ENCODE results near the gene DEPDC7.
"Not testable (repeated sequence)": the region's sequence is repeated elsewhere in the genome, so short reads cannot be mapped to it uniquely, and the experiment has no call there.

Gene DEPDC7

DNA sequence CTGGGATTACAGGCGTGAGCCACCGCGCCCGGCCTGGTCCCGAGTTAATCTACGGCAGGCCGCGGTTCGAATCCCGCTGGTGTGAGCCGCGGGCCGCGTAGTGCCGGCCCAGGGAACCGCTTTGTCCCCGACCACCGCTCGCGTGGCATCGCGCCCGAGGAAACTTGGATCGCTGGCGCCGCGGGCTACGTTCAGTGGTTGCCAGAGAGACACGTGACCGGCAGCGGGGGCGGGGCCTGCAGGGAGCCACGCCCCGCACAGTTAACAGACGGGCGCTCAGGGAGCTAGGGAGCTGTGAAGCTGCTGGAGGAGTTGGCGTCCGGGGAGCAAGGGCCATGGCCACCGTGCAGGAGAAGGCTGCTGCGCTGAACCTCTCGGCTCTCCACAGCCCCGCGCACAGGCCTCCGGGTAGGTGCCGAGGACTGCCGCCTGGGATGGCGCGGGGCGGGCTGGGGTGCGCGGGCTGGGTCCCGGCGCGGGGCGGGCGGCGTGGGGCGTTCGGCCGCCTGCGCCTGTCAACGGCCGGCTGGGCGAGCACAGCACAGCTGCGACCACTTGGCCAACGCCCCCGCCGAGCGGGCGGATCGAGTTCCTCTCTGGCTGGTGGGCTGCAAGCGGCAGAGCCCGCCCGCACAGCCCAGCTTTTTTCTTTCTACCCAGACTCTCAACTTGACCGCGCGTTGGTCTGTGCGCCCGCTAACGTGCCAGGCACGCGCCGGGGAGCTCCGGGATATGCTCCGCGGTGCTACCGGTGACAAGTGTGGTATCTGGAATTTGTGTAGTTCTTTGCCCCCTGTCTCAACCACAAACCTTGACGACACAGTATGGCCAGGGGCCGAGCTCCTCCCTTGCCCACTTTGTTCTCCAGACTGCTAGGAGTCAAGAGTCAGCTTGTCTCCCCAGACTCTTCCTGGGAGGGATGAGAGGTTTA lies at the start of gene DEPDC7:
Gene DEPDC7 (plus strand): TSS at position 258 of the 931 bp plus-strand sequence. CDS start 78 bp downstream, at position 336.
- Histone ChIP-seq H3K9me3 (ENCODE audit: low read depth, low read length) (no peaks in the 10 kb centered on the region), H3K4me3 (peak within 1 kb of the TSS; percentile 79), H3K27ac (no peak within 1 kb of the TSS), H3K36me3 (ENCODE audit: insufficient read depth, low read length) (no peaks in the 10 kb centered on the region), H3K9ac (ENCODE audit: insufficient read length) (peak within 1 kb of the TSS; percentile 35)
- no peak for TF ChIP-seq FOXP2 (optimal IDR thresholded peaks at IDR 0.05; ENCODE audit: control extremely low read depth, extremely low read length, insufficient read depth)
- TF ChIP-seq EZH2 (IDR thresholded peaks at IDR 0.05): no peak
- TF ChIP-seq POLR2AphosphoS5 (IDR thresholded peaks at IDR 0.05; ENCODE audit: borderline replicate concordance, low read depth, low read length): peak; percentile 56; the same call in 1 of the 2 replicates
- no peak for DNase-seq (ENCODE audit: low read depth, low spot score)

DNA sequence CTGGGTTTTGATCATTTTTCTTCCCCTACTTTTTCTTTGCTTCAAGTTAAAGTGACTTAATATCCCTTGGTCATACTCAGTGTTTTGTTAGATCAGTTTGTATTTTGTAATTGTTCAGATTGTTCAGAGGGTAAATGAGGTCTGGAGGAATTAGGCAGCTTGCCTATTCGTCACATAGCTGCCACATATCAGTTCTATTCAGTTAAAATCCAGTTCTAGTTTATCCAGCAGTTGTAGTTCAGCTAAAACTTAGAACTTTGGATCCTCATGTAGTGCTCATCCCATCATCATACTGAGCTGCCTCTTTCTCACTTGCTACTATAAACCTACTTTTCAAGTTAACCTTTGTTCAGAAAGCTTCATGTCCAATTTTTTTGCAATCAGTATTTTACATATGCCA lies 47.1 kb upstream of the DEPDC7 start:
- DNase-seq (ENCODE audit: low read depth, low spot score): no peak
- no peak overlapping the region for H3K4me3 ChIP-seq
- no peaks in the 10 kb centered on the region for H3K9me3 ChIP-seq (ENCODE audit: low read depth, low read length)
- H3K27ac ChIP-seq: no peak overlapping the region
- H3K9ac ChIP-seq (ENCODE audit: insufficient read length): no peak overlapping the region
- TF ChIP-seq EZH2 (IDR thresholded peaks at IDR 0.05): no peak
- TF ChIP-seq FOXP2 (optimal IDR thresholded peaks at IDR 0.05; ENCODE audit: control extremely low read depth, extremely low read length, insufficient read depth): no peak
- no peak for TF ChIP-seq POLR2AphosphoS5 (IDR thresholded peaks at IDR 0.05; ENCODE audit: borderline replicate concordance, low read depth, low read length)
- 0 out of 2 replicates have a peak, but pooled peaks cover 5% of the 10 kb centered on the region for H3K36me3 ChIP-seq (ENCODE audit: insufficient read depth, low read length)

DNA sequence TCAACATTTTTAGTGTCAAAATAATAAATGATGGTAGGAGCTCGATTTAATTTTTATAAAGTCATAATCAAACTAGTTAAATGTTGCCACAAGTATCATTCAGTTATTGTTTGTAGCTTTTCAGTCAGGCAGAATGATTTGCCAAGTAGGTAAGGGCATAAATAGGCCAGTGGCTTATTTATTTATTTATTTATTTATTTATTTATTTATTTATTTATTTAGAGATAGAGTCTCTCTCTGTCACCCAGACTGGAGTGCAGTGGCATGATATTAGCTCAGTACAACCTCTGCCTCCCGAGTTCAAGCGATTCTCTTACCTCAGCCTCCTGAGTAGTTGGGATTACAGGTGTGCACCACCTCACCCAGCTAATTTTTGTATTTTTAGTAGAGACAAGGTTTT lies 43.4 kb upstream of the DEPDC7 start:
- H3K36me3 ChIP-seq (ENCODE audit: insufficient read depth, low read length); H3K9me3 ChIP-seq (ENCODE audit: low read depth, low read length); H3K4me3 ChIP-seq; DNase-seq (ENCODE audit: low read depth, low spot score); H3K27ac ChIP-seq; H3K9ac ChIP-seq (ENCODE audit: insufficient read length): not testable (repeated sequence)

DNA sequence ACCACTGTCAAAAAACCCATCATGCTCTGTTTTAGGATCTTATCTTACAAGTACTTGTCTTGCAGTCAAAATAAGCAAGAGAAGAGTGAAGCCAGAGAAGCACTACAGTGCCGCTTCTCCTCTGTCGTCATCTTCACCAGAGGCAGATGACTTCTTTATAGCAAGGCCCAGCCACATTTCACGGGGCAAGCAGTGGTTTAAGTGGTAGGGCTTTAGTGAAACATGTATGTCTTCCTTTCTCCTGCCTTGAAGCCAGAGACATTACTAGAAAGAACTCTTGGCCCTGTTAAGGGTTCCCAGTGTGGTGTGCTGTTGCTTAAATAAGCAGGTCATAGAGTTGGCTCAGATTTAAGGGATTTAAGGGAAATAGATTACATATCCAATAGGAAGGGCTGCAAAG lies 42.9 kb upstream of the DEPDC7 start:
- TF ChIP-seq POLR2AphosphoS5 (IDR thresholded peaks at IDR 0.05; ENCODE audit: borderline replicate concordance, low read depth, low read length) (no peak), EZH2 (IDR thresholded peaks at IDR 0.05) (no peak), FOXP2 (optimal IDR thresholded peaks at IDR 0.05; ENCODE audit: control extremely low read depth, extremely low read length, insufficient read depth) (no peak)
- Histone ChIP-seq H3K4me3 (no peak overlapping the region), H3K36me3 (ENCODE audit: insufficient read depth, low read length) (peaks cover 13% of the 10 kb centered on the region; the same call in 1 of the 2 replicates), H3K9ac (ENCODE audit: insufficient read length) (no peak overlapping the region), H3K9me3 (ENCODE audit: low read depth, low read length) (no peaks in the 10 kb centered on the region), H3K27ac (no peak overlapping the region)
- no peak for DNase-seq (ENCODE audit: low read depth, low spot score)

DNA sequence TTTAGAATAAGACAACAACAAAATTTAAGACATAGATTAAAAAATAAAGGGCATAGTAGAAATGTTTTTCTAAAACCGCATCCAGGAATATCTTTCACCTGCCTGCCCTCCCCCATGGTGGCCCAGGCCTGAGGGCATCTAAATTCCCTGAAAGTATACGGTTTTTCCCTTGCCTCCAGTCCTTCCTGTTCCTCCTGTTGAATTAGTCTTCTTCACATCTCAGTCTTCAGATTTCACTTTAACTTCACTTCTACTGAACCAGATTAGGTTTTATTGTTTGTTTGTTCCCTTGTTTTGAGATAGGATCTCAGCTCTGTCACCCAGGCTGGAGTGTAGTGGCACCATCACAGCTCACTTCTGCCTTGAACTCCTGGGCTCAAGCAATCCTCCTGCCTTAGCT lies 33.1 kb upstream of the DEPDC7 start:
- no peaks in the 10 kb centered on the region for H3K9me3 ChIP-seq (ENCODE audit: low read depth, low read length)
- TF ChIP-seq FOXP2 (optimal IDR thresholded peaks at IDR 0.05; ENCODE audit: control extremely low read depth, extremely low read length, insufficient read depth) (no peak), EZH2 (IDR thresholded peaks at IDR 0.05) (no peak), POLR2AphosphoS5 (IDR thresholded peaks at IDR 0.05; ENCODE audit: borderline replicate concordance, low read depth, low read length) (no peak)
- DNase-seq (ENCODE audit: low read depth, low spot score): no peak
- no peak overlapping the region for H3K27ac ChIP-seq
- H3K9ac ChIP-seq (ENCODE audit: insufficient read length): no peak overlapping the region
- no peak overlapping the region for H3K4me3 ChIP-seq
- H3K36me3 ChIP-seq (ENCODE audit: insufficient read depth, low read length): peaks cover 4% of the 10 kb centered on the region; the same call in 1 of the 2 replicates

DNA sequence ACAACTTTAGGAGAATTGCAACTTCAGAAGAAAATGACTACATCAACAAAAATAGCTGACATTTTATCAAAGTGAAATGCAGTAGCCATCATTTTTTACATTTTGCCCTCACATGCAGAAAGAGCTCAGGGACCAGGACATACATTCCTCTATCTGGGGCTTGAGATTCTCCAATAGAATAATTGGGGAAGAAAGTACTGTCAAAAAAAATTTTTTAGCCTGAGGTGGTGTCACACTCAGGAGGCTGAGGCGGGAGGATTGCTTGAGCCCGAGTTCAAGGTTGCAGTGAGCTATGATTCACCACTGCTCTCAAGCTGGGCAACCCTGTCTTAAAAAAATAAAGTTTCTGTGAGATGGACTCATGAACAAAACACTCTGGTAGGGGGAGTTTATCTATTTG lies 32.2 kb upstream of the DEPDC7 start:
- DNase-seq (ENCODE audit: low read depth, low spot score): no peak
- Histone ChIP-seq H3K4me3 (no peak overlapping the region), H3K9ac (ENCODE audit: insufficient read length) (no peak overlapping the region), H3K27ac (no peak overlapping the region), H3K36me3 (ENCODE audit: insufficient read depth, low read length) (no peaks in the 10 kb centered on the region), H3K9me3 (ENCODE audit: low read depth, low read length) (no peaks in the 10 kb centered on the region)
- TF ChIP-seq EZH2 (IDR thresholded peaks at IDR 0.05): no peak
- no peak for TF ChIP-seq FOXP2 (optimal IDR thresholded peaks at IDR 0.05; ENCODE audit: control extremely low read depth, extremely low read length, insufficient read depth)
- TF ChIP-seq POLR2AphosphoS5 (IDR thresholded peaks at IDR 0.05; ENCODE audit: borderline replicate concordance, low read depth, low read length): no peak

DNA sequence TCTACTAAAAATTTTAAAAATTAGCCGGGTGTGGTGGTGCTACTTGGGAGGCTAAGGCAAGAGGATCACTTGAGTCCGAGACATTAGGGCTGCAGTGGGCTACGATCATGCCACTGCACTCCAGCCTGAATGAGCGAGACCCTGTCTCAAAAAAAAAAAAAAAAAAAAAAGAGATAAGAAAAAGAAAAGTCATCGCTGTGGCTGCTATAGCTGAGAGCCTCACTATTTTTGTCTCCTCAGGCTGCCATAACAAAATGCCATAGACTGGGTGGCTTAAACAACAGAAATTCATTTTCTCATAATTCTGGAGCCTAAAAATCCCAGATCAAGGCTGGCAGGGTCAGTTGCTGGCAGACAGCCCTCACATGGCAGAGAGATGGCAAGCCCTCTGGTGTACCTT lies 30.1 kb upstream of the DEPDC7 start:
- no peak overlapping the region for H3K27ac ChIP-seq
- H3K9ac ChIP-seq (ENCODE audit: insufficient read length): no peak overlapping the region
- no peak for DNase-seq (ENCODE audit: low read depth, low spot score)
- no peaks in the 10 kb centered on the region for H3K36me3 ChIP-seq (ENCODE audit: insufficient read depth, low read length)
- no peak for TF ChIP-seq POLR2AphosphoS5 (IDR thresholded peaks at IDR 0.05; ENCODE audit: borderline replicate concordance, low read depth, low read length)
- no peak for TF ChIP-seq EZH2 (IDR thresholded peaks at IDR 0.05)
- TF ChIP-seq FOXP2 (optimal IDR thresholded peaks at IDR 0.05; ENCODE audit: control extremely low read depth, extremely low read length, insufficient read depth): no peak
- no peaks in the 10 kb centered on the region for H3K9me3 ChIP-seq (ENCODE audit: low read depth, low read length)
- H3K4me3 ChIP-seq: no peak overlapping the region

DNA sequence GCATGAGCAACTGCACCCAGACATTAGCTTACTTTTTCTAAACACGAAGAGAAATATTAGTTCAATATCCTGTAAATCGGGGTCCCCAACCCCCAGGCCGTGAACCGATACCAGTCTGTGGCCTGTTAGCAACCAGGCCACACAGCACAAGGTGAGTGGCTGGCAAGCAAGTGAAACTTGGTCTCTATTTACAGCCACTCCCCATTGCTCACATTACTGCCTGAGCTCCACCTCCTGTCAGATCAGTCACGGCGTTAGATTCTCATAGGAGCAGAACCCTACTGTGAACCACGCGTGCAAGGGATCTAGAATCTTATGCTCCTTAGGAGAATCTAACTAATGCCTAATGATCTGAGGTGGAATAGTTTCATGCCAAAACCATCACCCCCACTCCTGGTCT lies 27.8 kb upstream of the DEPDC7 start:
- no peak overlapping the region for H3K4me3 ChIP-seq
- TF ChIP-seq EZH2 (IDR thresholded peaks at IDR 0.05) (no peak), FOXP2 (optimal IDR thresholded peaks at IDR 0.05; ENCODE audit: control extremely low read depth, extremely low read length, insufficient read depth) (no peak), POLR2AphosphoS5 (IDR thresholded peaks at IDR 0.05; ENCODE audit: borderline replicate concordance, low read depth, low read length) (no peak)
- H3K9ac ChIP-seq (ENCODE audit: insufficient read length): no peak overlapping the region
- H3K27ac ChIP-seq: no peak overlapping the region
- no peaks in the 10 kb centered on the region for H3K36me3 ChIP-seq (ENCODE audit: insufficient read depth, low read length)
- DNase-seq (ENCODE audit: low read depth, low spot score): no peak
- no peaks in the 10 kb centered on the region for H3K9me3 ChIP-seq (ENCODE audit: low read depth, low read length)

Measured in SK-N-MC (cell line).